Fibroblast of lung (primary cell): ENCODE results near the gene SF1.

Source experiments
- EZH2 ChIP-seq: IDR thresholded peaks from 2 replicates; pipeline ENCODE4 v1.5.1; 2012; ENCODE audit warnings: low read length, control low read depth, mild to moderate bottlenecking; ENCODE audit errors: missing control alignments
- TF ChIP-seq, protein P1 (sequence below), 2 donors: IDR thresholded peaks in 1 of 2; conservative IDR thresholded peaks in 1 of 2; 1 replicate in 1 of 2; 2 replicates in 1 of 2; pipeline ENCODE4 v1.5.1; 2011 to 2012; ENCODE audit warnings: low read length in 2 of 2, control low read depth in 1 of 2, inconsistent platforms in 1 of 2, low read depth in 1 of 2, mild to moderate bottlenecking in 1 of 2

DNA sequence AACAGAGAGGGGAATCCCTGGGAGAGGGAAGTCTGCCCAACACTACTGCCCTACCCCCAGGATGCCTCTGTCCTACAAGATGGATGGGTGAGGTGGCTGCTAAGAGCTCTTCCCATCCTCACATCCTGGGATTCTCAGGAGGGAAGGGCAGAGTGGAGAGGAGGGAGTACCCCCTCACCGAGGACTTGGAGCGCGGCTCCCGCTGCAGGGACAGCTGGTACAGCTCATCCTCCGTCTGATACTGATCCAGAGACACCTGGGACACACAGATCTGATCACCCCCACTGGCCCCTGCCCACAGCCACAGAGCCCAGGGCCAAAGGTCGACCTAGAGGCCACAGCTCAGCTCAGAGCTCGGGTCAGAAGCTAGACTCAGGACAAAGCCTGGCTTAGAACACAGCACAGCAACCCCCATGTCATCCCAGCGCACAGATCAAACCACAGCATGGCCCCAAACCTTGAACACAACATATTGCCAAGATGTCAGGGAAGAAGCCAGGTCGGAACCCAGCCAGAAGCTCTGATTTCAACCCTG lies 42.5 kb downstream of the SF1 start:
- TF ChIP-seq, protein P1, sequence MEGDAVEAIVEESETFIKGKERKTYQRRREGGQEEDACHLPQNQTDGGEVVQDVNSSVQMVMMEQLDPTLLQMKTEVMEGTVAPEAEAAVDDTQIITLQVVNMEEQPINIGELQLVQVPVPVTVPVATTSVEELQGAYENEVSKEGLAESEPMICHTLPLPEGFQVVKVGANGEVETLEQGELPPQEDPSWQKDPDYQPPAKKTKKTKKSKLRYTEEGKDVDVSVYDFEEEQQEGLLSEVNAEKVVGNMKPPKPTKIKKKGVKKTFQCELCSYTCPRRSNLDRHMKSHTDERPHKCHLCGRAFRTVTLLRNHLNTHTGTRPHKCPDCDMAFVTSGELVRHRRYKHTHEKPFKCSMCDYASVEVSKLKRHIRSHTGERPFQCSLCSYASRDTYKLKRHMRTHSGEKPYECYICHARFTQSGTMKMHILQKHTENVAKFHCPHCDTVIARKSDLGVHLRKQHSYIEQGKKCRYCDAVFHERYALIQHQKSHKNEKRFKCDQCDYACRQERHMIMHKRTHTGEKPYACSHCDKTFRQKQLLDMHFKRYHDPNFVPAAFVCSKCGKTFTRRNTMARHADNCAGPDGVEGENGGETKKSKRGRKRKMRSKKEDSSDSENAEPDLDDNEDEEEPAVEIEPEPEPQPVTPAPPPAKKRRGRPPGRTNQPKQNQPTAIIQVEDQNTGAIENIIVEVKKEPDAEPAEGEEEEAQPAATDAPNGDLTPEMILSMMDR (conservative IDR thresholded peaks at IDR 0.05 in 1 of 2, IDR thresholded peaks at IDR 0.05 in 1 of 2; ENCODE audit: low read depth in 1 of 2, low read length in 2 of 2): no peak
- TF ChIP-seq EZH2: no peak
